HG03521 (cell line): ENCODE data around the gene NEGR1.
"Not testable (repeated sequence)": the region's sequence is repeated elsewhere in the genome, so short reads cannot be mapped to it uniquely, and the experiment has no call there.

Experiments
- ATAC-seq: cut with Tn5 transposase; IDR thresholded peaks from one replicate; pipeline ENCODE4 v1.9.1; 2021; ENCODE audit warnings: mild to moderate bottlenecking, moderate library complexity; ENCODE audit not compliant: unreplicated experiment

NEGR1 gene

DNA sequence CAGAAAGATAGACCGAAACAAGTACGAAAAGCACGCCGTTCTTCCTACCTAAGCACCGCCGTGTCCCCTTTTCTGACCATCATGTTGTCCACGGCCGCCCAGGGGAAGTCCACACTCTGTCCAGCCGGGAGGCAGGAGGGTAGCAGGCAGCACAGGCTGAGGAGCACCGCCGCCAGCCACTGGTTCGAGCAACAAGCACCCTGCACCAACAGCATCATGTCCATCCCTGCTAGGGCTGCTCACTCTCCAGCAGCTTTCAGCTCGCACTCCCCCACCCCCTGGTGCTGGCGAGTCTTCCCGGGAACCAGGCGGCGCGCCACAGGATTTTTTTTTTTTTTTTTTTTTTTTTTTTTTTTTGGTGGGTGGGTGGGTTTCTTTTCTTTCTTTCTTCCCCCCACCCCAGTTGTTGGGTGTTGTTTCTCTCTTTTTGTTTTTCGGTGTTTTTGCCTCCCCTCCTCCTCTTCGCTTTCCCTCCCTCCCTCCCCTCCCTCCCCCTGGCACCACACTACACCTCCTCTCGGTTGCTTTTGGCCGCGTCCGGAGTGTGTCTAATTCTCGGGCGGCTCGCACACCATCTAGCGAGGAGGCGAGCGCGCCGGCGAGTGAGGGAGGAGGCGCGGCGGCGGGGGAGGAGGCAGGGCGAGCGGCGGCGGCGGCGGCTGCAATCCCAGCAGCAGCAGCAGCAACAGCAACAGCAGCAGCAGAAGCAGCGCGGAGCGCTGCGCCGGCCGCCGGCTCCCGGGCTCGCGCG, at the start of gene NEGR1:
NEGR1 (minus strand) TSS at position 269 of the 751 bp plus-strand sequence.
- ATAC-seq, result peak; percentile 80

DNA sequence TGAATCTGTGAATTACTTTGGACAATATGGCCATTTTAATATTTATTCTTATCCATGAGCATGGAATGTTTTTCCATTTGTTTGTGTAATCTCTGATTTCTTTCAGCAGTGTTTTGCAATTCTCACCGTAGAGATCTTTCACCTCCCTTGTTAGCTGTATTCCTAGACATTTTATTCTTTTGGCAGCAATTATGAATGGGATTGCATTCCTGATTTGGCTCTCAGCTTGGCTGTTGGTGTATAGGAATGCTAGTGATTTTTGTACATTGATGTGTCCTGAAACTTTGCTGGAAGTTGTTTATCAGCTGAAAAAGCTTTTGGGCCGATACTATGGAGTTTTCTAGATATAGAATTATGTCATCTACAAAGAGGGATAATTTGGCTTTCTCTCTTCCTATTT, 44.2 kb upstream of the NEGR1 start:
- ATAC-seq, result no peak

DNA sequence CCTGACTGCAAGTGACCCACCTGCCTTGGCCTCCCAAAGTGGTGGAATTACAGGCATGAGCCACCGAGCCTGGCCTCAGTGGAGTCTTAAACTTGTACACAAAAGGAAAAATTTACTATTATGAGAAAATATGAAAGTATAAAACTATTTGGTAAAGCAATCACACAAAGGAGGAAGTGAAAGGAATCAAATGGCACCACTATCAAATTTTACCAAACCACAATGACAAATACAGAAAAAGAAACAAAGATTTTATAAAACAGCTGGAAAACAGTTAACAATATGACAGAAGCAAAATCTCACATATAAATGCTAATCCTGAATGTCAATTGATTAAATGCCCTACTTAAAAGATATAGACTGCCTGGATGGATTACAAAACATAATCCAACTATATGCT, 42.1 kb upstream of the NEGR1 start:
- ATAC-seq, result no peak

GRCh38 chr1:72322910-72323309, 40.6 kb upstream of the NEGR1 start:
- peak; percentile 72 for ATAC-seq

DNA sequence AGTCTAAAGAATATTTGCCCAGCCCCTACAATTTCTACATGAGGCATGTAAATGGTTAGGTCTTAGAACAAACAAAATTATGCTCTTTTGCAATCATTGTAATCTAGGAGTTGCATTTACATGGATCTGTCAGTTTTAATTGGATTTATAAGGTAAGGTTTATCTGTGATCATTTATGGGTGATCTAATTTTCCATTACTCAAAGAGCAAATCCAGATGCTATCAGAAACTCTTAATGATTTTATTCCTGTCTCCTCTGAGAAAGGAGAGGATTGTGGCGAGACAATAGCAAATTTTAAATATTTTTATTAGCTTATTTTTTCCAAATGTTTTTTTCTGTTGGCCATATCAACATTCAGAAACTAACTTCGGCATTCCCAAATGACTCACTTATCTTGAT, 14.2 kb upstream of the NEGR1 start:
- ATAC-seq, result no peak

DNA sequence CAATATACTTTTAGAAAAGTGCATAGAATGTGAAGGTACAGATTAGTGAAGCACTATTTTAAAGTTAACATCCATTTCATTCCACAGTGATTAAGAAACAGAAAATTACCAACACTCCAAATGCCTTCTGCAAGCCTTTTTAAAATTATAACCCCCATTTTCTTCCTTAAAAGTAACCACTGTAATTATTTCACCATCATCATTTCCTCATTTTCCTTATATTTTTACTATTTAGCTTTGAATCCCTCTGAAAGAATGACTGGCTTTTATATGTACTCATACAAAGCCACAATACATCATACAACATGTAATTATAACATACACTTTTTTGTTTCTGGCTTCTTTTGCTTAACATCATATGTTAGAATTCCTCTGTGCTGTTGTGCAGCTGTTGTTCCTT, 6.5 kb upstream of the NEGR1 start:
- ATAC-seq, result no peak

- ATAC-seq, result no peak
Observed at GRCh38 chr1:72286401-72286800, 4.1 kb upstream of the NEGR1 start.

DNA sequence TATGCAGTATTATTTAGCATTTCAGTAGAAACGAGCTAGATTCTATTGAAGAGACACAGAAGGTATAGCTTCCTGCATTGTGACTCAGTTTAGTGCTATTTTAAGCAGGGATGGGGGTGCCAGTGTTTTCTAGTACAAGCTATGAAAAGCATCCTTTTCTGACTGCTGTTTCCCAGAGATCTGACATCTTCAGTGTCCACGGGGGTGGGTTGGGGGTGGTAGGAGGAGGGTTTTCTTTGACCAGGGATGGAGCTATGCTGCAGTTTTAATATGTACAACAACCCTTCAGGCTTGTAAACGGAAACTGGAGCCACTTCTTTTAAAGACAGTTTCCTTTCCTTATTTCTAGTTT, 2.7 kb upstream of the NEGR1 start:
- ATAC-seq, result no peak

GRCh38 chr1:72284348-72285073, 2.2 kb upstream of the NEGR1 start:
- peak; percentile 42 for ATAC-seq

DNA sequence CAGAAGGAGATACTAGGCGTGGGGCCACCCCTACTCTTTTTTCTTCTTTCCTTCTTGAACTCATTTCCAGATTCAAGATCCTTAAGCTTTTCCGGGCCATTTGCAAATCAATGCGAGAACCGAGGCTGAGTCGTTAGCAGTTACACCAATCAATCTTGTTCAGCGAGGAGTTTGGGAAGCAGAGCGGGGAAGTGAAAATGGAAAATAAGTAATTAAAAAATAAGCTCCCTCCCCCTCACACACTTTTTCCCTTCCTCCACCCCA, 1.7 kb upstream of the NEGR1 start:
- no peak for ATAC-seq

GRCh38 chr1:72283307-72284083, 1.2 kb upstream of the NEGR1 start:
- ATAC-seq, result no peak

- ATAC-seq, result peak; percentile 14
Observed at GRCh38 chr1:72283022-72283306, 625 bp upstream of the NEGR1 start.

- ATAC-seq, result no peak
Observed at GRCh38 chr1:72281637-72282270, 585 bp downstream of the NEGR1 start.

DNA sequence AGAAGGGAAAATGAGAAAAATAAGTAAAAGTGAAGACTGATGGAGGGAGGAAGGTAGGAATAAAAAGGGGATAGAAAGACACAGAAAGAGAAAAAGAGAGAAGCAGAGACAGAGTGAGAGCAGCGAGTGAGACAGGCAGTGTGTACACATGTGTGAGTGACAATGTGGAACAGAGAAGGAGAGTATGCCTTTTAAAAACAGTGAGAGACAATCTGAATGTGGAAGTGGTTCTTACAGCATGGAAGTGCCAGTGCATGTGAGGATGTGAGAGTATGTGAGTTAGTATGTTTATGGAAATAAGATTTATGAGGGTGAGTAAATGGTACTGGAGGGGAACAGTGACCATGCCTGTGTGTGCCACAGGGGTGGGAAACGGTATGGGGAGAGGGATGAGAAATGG, 1.2 kb downstream of the NEGR1 start:
- no peak for ATAC-seq

GRCh38 chr1:72280711-72281110, 1.6 kb downstream of the NEGR1 start:
- no peak for ATAC-seq

- no peak for ATAC-seq
Observed at GRCh38 chr1:72280131-72280530, 2.2 kb downstream of the NEGR1 start.

DNA sequence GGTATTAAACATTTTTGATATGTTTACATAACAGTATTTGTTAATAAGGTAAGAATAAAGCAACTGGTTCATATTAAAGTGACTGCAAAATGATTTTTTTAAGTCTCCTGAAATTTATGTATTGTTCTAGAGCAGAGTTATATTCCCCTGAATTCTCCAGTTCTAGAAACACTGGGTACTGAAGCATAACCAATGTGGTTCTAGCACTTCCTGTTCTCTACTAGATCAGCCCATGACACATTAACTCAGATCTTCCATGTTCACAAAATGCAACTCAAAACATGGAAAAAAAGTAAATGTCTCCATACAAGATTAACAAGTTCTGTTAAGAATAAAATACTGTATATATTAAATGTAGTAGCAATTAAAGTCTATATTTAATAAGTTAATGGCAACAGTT, 3.9 kb downstream of the NEGR1 start:
- no peak for ATAC-seq

- no peak for ATAC-seq
Observed at GRCh38 chr1:72271555-72272085, 10.7 kb downstream of the NEGR1 start.

DNA sequence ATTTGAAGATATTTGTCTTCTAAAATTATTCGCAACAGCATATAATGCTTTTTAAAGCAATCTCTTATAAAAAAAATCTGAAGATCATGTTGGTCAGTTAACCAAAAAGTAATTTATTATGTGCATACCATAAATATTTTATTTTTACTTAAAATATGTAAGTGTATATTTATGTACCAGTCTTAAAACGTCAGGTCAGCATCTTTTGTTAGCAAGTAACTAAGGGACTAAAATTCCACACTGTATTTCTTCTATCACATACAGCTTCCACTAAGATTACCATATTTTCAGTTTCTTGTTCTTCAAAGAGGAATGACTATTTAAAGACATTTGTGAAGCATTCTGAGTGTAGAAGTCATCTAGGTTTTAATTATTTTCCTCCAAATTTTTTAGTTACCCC, 19.6 kb downstream of the NEGR1 start:
- ATAC-seq, result no peak

DNA sequence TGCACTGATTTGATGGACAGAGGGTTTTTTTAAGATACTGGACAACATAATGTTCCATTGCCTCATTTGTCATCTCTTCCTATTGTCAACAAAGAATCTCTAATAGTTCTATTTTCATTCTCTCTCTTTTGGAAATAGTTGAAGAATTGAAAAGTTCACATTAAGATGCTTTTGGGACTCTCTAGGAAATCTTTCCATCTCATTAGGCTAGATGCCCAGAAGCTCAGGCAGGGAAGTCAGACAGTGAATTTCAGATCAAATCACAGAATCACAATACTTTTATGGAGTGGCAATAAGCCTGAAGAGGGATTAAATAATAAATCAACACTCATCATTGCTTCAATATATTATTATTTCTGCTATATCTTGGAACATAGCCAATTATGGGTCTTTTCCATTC, 29.2 kb downstream of the NEGR1 start:
- ATAC-seq, result no peak

- no peak for ATAC-seq
Observed at GRCh38 chr1:72241397-72241796, 40.9 kb downstream of the NEGR1 start.

- ATAC-seq, result not testable (repeated sequence)
Observed at GRCh38 chr1:72235931-72236330, 46.4 kb downstream of the NEGR1 start.
